Smooth muscle cell (in vitro differentiated cells): ENCODE measurements around the gene IFT27. TPM values are rescaled to one million over a fixed set of nuclear protein-coding genes. Genes with fewer than 3 reads are reported as not detected.

Experiments
- DNase-seq: peaks from one replicate; lab custom pipeline; 2025; ENCODE audit not compliant: unreplicated experiment; lab: John Stamatoyannopoulos, UW
- H2AFZ ChIP-seq: fragments of 200-600 bp; sonication (generic); 2 replicates; pipeline ENCODE4 v1.6.0; 2016; ENCODE audit warnings: antibody characterized with exemption, low read depth, mild to moderate bottlenecking
- H3F3A ChIP-seq: fragments of 200-600 bp; sonication (generic); 2 replicates; pipeline ENCODE4 v1.6.0; 2017; ENCODE audit warnings: antibody characterized with exemption, low read depth
- H3K27ac ChIP-seq: fragments of 200-600 bp; sonication (generic); 2 replicates; pipeline ENCODE4 v1.5.1; 2016; ENCODE audit warnings: low read depth, mild to moderate bottlenecking
- H3K27me3 ChIP-seq: fragments of 200-600 bp; sonication (generic); 2 replicates; pipeline ENCODE4 v1.6.1; 2016; ENCODE audit warnings: low read depth, mild to moderate bottlenecking
- H3K36me3 ChIP-seq: fragments of 200-600 bp; sonication (generic); 2 replicates; pipeline ENCODE4 v1.5.1; 2016; ENCODE audit warnings: low read depth
- H3K4me1 ChIP-seq: fragments of 200-600 bp; sonication (generic); 2 replicates; pipeline ENCODE4 v1.5.1; 2016; ENCODE audit warnings: low read depth
- H3K4me2 ChIP-seq: fragments of 200-600 bp; sonication (generic); 2 replicates; pipeline ENCODE4 v1.6.0; 2016; ENCODE audit warnings: mild to moderate bottlenecking
- H3K4me3 ChIP-seq: fragments of 200-600 bp; sonication (generic); 2 replicates; pipeline ENCODE4 v1.5.1; 2016; ENCODE audit warnings: mild to moderate bottlenecking
- H3K79me2 ChIP-seq: fragments of 200-600 bp; sonication (generic); 2 replicates; pipeline ENCODE4 v1.6.0; 2016; ENCODE audit warnings: low read depth, mild to moderate bottlenecking
- H3K9ac ChIP-seq: fragments of 200-600 bp; sonication (generic); 2 replicates; pipeline ENCODE4 v1.6.0; 2016; ENCODE audit warnings: low read depth
- H3K9me3 ChIP-seq: fragments of 200-600 bp; sonication (generic); replicated peaks from 2 replicates; pipeline ENCODE4 v1.5.1; 2016; ENCODE audit warnings: low read depth
- H4K20me1 ChIP-seq: fragments of 200-600 bp; sonication (generic); 2 replicates; pipeline ENCODE4 v1.6.0; 2016; ENCODE audit warnings: low read depth
- CTCF ChIP-seq: fragments of 200-600 bp; sonication (generic); IDR thresholded peaks from 2 replicates; pipeline ENCODE4 v1.5.1; 2017; ENCODE audit warnings: borderline replicate concordance, mild to moderate bottlenecking, antibody characterized with exemption; ENCODE audit not compliant: insufficient read depth, poor library complexity, severe bottlenecking
- WGBS: methylation state at CpG from one replicate; pipeline ENCODE4 v1.1.7; 2016; ENCODE audit warnings: low lambda C conversion rate; 5-methylcytosine and 5-hydroxymethylcytosine counted together
- polyA plus RNA-seq: library from polyadenylated mRNA; unstranded; fragments of >200 nt; fragmentation: Nextera tagmentation; extraction: Ambion mirVana; gene quantifications from 2 replicates; pipeline ENCODE4 v1.2.1, GENCODE V29; 2016
- total RNA-seq: library from RNA; depleted of rRNA; stranded (reverse); fragments of >200 nt; gene quantifications from 2 replicates; pipeline ENCODE4 v1.2.3, GENCODE V29; 2014

The IFT27 gene
- total and polyA plus RNA-seq, 2 experiments from 2014 or later, result 16.0 to 43.2 TPM

GRCh38 chr22:36743591-36744412 lies 32.1 kb downstream of the IFT27 start:
- WGBS, result 88% methylated on average over 21 of the region's 21 CpGs
- Histone ChIP-seq H3K79me2 (no peaks in the 10 kb centered on the region), H3K9me3 (no peaks in the 10 kb centered on the region), H3K27ac (no peak overlapping the region), H3K4me3 (no peak overlapping the region), H3K4me2 (no peak overlapping the region), H2AFZ (no peak overlapping the region), H3F3A (no peaks in the 10 kb centered on the region), H4K20me1 (no peaks in the 10 kb centered on the region), H3K36me3 (no peaks in the 10 kb centered on the region), H3K27me3 (no peaks in the 10 kb centered on the region), H3K4me1 (no peaks in the 10 kb centered on the region), H3K9ac (no peak overlapping the region)
- DNase-seq, result no peak
- TF ChIP-seq CTCF, result no peak

GRCh38 chr22:36743011-36743410 lies 32.9 kb downstream of the IFT27 start:
- Histone ChIP-seq H3K4me1 (no peaks in the 10 kb centered on the region), H3K4me2 (no peak overlapping the region), H3K36me3 (no peaks in the 10 kb centered on the region), H4K20me1 (no peaks in the 10 kb centered on the region), H3K79me2 (no peaks in the 10 kb centered on the region), H3K9me3 (no peaks in the 10 kb centered on the region), H3F3A (no peaks in the 10 kb centered on the region), H3K9ac (no peak overlapping the region), H2AFZ (no peak overlapping the region), H3K27ac (no peak overlapping the region), H3K4me3 (no peak overlapping the region), H3K27me3 (no peaks in the 10 kb centered on the region)
- TF ChIP-seq CTCF, result no peak
- no peak for DNase-seq
- WGBS, result 85% methylated on average over 4 of the region's 4 CpGs

DNA sequence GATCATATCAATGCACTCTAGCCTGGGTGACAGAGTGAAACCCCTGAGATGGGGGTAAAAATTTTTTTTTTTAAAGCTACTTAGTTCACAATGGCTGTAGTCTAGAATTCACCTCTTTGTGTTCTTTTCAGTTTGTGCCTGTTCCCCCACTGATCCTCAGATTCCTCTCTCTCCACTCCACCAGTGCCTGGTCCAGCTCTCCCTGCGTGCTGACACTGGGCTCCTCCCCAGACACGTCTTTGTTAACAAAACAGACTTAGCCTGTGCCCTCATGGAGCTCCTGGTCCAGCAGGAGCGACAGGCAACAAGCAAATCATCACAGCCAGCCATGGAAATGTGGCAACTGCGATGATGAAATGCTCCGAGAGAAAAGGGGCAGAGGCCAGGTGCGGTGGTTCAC lies 34.0 kb downstream of the IFT27 start:
- peaks cover 5% of the 10 kb centered on the region for H3K27me3 ChIP-seq
- no peak overlapping the region for H3K4me2 ChIP-seq
- no peak for DNase-seq
- H2AFZ ChIP-seq, result no peak overlapping the region
- no peaks in the 10 kb centered on the region for H4K20me1 ChIP-seq
- WGBS, result 62% methylated on average over 6 of the region's 6 CpGs
- H3K4me1 ChIP-seq, result no peaks in the 10 kb centered on the region
- no peak overlapping the region for H3K9ac ChIP-seq
- no peaks in the 10 kb centered on the region for H3K79me2 ChIP-seq
- no peak overlapping the region for H3K27ac ChIP-seq
- H3K4me3 ChIP-seq, result no peak overlapping the region
- TF ChIP-seq CTCF, result no peak
- H3F3A ChIP-seq, result no peaks in the 10 kb centered on the region
- H3K36me3 ChIP-seq, result no peaks in the 10 kb centered on the region
- H3K9me3 ChIP-seq, result no peaks in the 10 kb centered on the region

DNA sequence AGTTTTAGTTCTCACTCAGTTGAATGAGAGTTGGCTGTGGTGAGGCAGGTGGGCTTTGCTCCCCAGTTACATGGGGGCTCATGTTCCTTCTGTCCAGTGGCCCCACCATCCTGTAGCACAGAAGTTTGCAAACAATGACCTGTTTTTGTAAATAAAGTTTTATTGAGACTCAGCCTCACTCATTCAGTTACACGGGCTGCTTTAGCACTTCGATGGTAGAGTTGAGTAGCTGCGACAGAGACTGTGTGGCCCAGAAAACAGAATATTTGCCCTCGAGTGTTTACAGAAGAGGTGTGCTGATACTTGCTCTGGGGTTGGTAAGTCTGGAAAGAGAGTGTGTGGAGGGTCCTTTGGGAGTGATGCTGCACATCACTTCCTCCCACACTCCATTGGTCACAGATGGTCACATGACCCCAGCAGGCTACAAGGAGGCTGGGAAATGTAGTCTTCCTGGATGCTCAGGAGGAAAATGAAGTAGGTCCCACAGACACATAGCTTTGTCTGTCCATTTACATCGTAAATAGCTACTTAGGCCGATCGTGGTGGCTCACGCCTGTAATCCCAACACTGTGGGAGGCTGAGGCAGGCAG lies 34.6 kb downstream of the IFT27 start:
- no peaks in the 10 kb centered on the region for H3K9me3 ChIP-seq
- H3K36me3 ChIP-seq, result no peaks in the 10 kb centered on the region
- H3K4me2 ChIP-seq, result no peak overlapping the region
- DNase-seq, result no peak
- H3F3A ChIP-seq, result no peaks in the 10 kb centered on the region
- H3K27ac ChIP-seq, result no peak overlapping the region
- no peak overlapping the region for H3K9ac ChIP-seq
- H3K4me3 ChIP-seq, result no peak overlapping the region
- H3K4me1 ChIP-seq, result no peaks in the 10 kb centered on the region
- 76% methylated on average over 8 of the region's 8 CpGs for WGBS
- H3K27me3 ChIP-seq, result peaks cover 9% of the 10 kb centered on the region
- no peak overlapping the region for H2AFZ ChIP-seq
- no peak for TF ChIP-seq CTCF
- no peaks in the 10 kb centered on the region for H4K20me1 ChIP-seq
- H3K79me2 ChIP-seq, result no peaks in the 10 kb centered on the region
